HEK293 (cell line): ENCODE measurements around the gene SBF2.

Experiments
- KLF7 ChIP-seq: fragments of 450-650 bp; formaldehyde crosslinking; IDR thresholded peaks from 2 replicates; pipeline ENCODE4 v1.5.1; 2016; ENCODE audit warnings: missing biosample characterization, missing genetic modification characterization, borderline replicate concordance
- YY1 ChIP-seq: fragments of 450-650 bp; formaldehyde crosslinking; IDR thresholded peaks from 2 replicates; pipeline ENCODE4 v1.5.1; 2018; ENCODE audit warnings: missing biosample characterization, missing genetic modification characterization
- ZNF174 ChIP-seq: fragments of 450-650 bp; formaldehyde crosslinking; IDR thresholded peaks from 2 replicates; pipeline ENCODE4 v1.5.0; 2017; ENCODE audit warnings: missing biosample characterization, mild to moderate bottlenecking, missing genetic modification characterization
- ZNF664 ChIP-seq: fragments of 450-650 bp; formaldehyde crosslinking; IDR thresholded peaks from 2 replicates; pipeline ENCODE4 v1.5.1; 2016; ENCODE audit warnings: missing biosample characterization, missing genetic modification characterization
- TF ChIP-seq, protein P1 (sequence below): fragments of 450-650 bp; formaldehyde crosslinking; IDR thresholded peaks from 2 replicates; pipeline ENCODE4 v1.5.1; 2016; ENCODE audit warnings: missing biosample characterization, missing genetic modification characterization
- TF ChIP-seq, protein P2 (sequence below): fragments of 450-650 bp; formaldehyde crosslinking; IDR thresholded peaks from 2 replicates; pipeline ENCODE4 v1.5.1; 2016; ENCODE audit warnings: missing biosample characterization, missing genetic modification characterization, low read depth

DNA sequence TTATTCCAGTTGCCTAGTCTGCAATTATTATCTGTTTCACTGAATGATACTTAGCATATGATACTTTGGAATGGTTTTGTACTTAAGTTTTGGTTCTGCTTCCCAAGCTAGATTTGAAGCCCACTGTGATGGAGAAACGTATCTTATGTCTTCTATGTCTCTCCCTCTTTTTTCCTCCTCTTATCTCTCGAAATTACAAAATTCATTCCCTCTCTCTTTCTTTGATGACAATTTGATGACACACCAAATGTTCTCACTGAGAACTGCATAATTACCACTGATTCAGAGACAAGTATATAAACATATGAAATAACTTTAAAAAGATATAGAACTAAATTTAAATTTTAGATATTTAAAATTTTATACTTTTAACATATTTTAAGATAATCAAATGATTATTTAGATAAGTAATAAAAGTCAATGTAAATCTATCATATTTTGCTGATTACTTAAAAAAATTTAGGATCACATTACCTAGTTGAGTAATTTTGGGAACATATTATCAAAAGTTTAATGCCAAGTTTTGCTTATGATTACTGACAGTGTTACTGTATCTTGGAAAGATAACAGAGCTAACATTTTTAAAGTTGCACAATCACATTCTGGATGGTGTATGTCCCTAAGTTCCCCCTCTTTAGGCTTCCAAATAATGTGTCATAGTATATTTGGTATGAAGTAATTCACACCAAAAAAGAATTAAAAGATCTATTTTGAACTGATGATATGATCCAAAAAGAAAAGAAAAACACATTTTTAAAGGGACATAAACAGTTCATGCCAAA lies 255.3 kb downstream of the SBF2 start:
- TF ChIP-seq ZNF174 (tag by site-specific recombination) (no peak), ZNF664 (tag by site-specific recombination) (no peak), KLF7 (tag by site-specific recombination) (no peak), YY1 (tag by site-specific recombination) (no peak)
- TF ChIP-seq, protein P1, sequence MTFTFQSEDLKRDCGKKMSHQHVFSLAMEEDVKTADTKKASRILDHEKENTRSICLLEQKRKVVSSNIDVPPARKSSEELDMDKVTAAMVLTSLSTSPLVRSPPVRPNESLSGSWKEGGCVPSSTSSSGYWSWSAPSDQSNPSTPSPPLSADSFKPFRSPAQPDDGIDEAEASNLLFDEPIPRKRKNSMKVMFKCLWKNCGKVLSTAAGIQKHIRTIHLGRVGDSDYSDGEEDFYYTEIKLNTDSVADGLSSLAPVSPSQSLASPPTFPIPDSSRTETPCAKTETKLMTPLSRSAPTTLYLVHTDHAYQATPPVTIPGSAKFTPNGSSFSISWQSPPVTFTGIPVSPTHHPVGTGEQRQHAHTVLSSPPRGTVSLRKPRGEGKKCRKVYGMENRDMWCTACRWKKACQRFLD (tag by site-specific recombination) = no peak
- TF ChIP-seq, protein P2, sequence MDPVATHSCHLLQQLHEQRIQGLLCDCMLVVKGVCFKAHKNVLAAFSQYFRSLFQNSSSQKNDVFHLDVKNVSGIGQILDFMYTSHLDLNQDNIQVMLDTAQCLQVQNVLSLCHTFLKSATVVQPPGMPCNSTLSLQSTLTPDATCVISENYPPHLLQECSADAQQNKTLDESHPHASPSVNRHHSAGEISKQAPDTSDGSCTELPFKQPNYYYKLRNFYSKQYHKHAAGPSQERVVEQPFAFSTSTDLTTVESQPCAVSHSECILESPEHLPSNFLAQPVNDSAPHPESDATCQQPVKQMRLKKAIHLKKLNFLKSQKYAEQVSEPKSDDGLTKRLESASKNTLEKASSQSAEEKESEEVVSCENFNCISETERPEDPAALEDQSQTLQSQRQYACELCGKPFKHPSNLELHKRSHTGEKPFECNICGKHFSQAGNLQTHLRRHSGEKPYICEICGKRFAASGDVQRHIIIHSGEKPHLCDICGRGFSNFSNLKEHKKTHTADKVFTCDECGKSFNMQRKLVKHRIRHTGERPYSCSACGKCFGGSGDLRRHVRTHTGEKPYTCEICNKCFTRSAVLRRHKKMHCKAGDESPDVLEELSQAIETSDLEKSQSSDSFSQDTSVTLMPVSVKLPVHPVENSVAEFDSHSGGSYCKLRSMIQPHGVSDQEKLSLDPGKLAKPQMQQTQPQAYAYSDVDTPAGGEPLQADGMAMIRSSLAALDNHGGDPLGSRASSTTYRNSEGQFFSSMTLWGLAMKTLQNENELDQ (tag by site-specific recombination) = no peak
